Neuron (in vitro differentiated cells): ENCODE measurements around the gene ZNF687.
"Not testable (repeated sequence)": the region's sequence is repeated elsewhere in the genome, so short reads cannot be mapped to it uniquely, and the experiment has no call there.

Source experiments
- H2AFZ ChIP-seq: one replicate; pipeline ENCODE4 v1.6.1; 2013; ENCODE audit warnings: low read depth, mild to moderate bottlenecking, inconsistent platforms, low read length, moderate library complexity
- H3K27me3 ChIP-seq: one replicate; pipeline ENCODE4 v1.6.1; 2013; ENCODE audit warnings: low read length; ENCODE audit not compliant: insufficient read depth
- H3K36me3 ChIP-seq: one replicate; pipeline ENCODE4 v1.6.1; 2013; ENCODE audit warnings: low read length; ENCODE audit not compliant: insufficient read depth
- H3K4me1 ChIP-seq: one replicate; pipeline ENCODE4 v1.6.1; 2013; ENCODE audit warnings: low read length; ENCODE audit not compliant: insufficient read depth
- H3K4me3 ChIP-seq: 2 replicates; pipeline ENCODE4 v1.5.1; 2013; ENCODE audit warnings: mild to moderate bottlenecking, low read length, moderate library complexity
- H3K9me3 ChIP-seq: one replicate; pipeline ENCODE4 v1.6.1; 2013; ENCODE audit warnings: low read length

Gene ZNF687

GRCh38 chr1:151265446-151266236, 16.5 kb upstream of the ZNF687 start:
- Histone ChIP-seq H2AFZ (no peak overlapping the region), H3K4me1 (no peaks in the 10 kb centered on the region), H3K4me3 (no peak overlapping the region), H3K36me3 (peaks cover 68% of the 10 kb centered on the region), H3K27me3 (no peaks in the 10 kb centered on the region), H3K9me3 (no peaks in the 10 kb centered on the region)

GRCh38 chr1:151266315-151266714, 15.8 kb upstream of the ZNF687 start:
- H3K4me3 ChIP-seq, result no peak overlapping the region
- H3K27me3 ChIP-seq, result no peaks in the 10 kb centered on the region
- no peak overlapping the region for H2AFZ ChIP-seq
- H3K36me3 ChIP-seq, result peaks cover 70% of the 10 kb centered on the region
- H3K4me1 ChIP-seq, result no peaks in the 10 kb centered on the region
- no peaks in the 10 kb centered on the region for H3K9me3 ChIP-seq

- H2AFZ ChIP-seq, result no peak overlapping the region
- peaks cover 66% of the 10 kb centered on the region for H3K36me3 ChIP-seq
- H3K27me3 ChIP-seq, result no peaks in the 10 kb centered on the region
- no peak overlapping the region for H3K4me3 ChIP-seq
- H3K9me3 ChIP-seq, result no peaks in the 10 kb centered on the region
- H3K4me1 ChIP-seq, result no peaks in the 10 kb centered on the region
Observed at GRCh38 chr1:151266821-151267220, 15.3 kb upstream of the ZNF687 start.

GRCh38 chr1:151267760-151268159, 14.3 kb upstream of the ZNF687 start:
- Histone ChIP-seq H3K27me3 (no peaks in the 10 kb centered on the region), H3K36me3 (peaks cover 58% of the 10 kb centered on the region), H3K4me1 (no peaks in the 10 kb centered on the region), H3K9me3 (no peaks in the 10 kb centered on the region), H3K4me3 (no peak overlapping the region), H2AFZ (no peak overlapping the region)

GRCh38 chr1:151273924-151274466, 8.1 kb upstream of the ZNF687 start:
- Histone ChIP-seq H3K36me3 (peaks cover 11% of the 10 kb centered on the region), H3K4me1 (no peaks in the 10 kb centered on the region), H3K4me3 (no peak overlapping the region), H3K9me3 (no peaks in the 10 kb centered on the region), H3K27me3 (no peaks in the 10 kb centered on the region), H2AFZ (no peak overlapping the region)

GRCh38 chr1:151275341-151275740, 6.8 kb upstream of the ZNF687 start:
- H3K4me1 ChIP-seq, H2AFZ ChIP-seq, H3K27me3 ChIP-seq, H3K4me3 ChIP-seq, H3K9me3 ChIP-seq, H3K36me3 ChIP-seq: not testable (repeated sequence)

- no peaks in the 10 kb centered on the region for H3K4me1 ChIP-seq
- no peak overlapping the region for H2AFZ ChIP-seq
- no peaks in the 10 kb centered on the region for H3K9me3 ChIP-seq
- no peak overlapping the region for H3K4me3 ChIP-seq
- H3K36me3 ChIP-seq, result peaks cover 3% of the 10 kb centered on the region
- H3K27me3 ChIP-seq, result no peaks in the 10 kb centered on the region
Observed at GRCh38 chr1:151277249-151277648, 4.8 kb upstream of the ZNF687 start.

GRCh38 chr1:151281225-151281968, 702 bp upstream of the ZNF687 start:
- Histone ChIP-seq H2AFZ (peak overlapping the region; percentile 91), H3K4me1 (peaks cover 16% of the 10 kb centered on the region), H3K27me3 (no peaks in the 10 kb centered on the region), H3K9me3 (no peaks in the 10 kb centered on the region), H3K36me3 (peaks cover 7% of the 10 kb centered on the region), H3K4me3 (peak overlapping the region; percentile 93)

- H2AFZ ChIP-seq, result peak overlapping the region; percentile 80
- H3K36me3 ChIP-seq, result peaks cover 24% of the 10 kb centered on the region
- peaks cover 16% of the 10 kb centered on the region for H3K4me1 ChIP-seq
- H3K9me3 ChIP-seq, result no peaks in the 10 kb centered on the region
- peak overlapping the region; percentile 93 for H3K4me3 ChIP-seq
- no peaks in the 10 kb centered on the region for H3K27me3 ChIP-seq
Observed at GRCh38 chr1:151282883-151283725, 1.0 kb downstream of the ZNF687 start.

- peak overlapping the region; percentile 93 for H3K4me3 ChIP-seq
- no peak overlapping the region for H2AFZ ChIP-seq
- no peaks in the 10 kb centered on the region for H3K27me3 ChIP-seq
- H3K9me3 ChIP-seq, result no peaks in the 10 kb centered on the region
- peaks cover 16% of the 10 kb centered on the region for H3K4me1 ChIP-seq
- peaks cover 33% of the 10 kb centered on the region for H3K36me3 ChIP-seq
Observed at GRCh38 chr1:151284013-151284577, 2.0 kb downstream of the ZNF687 start.

GRCh38 chr1:151286619-151287340, 4.7 kb downstream of the ZNF687 start:
- Histone ChIP-seq H3K36me3 (peaks cover 55% of the 10 kb centered on the region), H3K4me3 (no peak overlapping the region), H3K9me3 (no peaks in the 10 kb centered on the region), H3K27me3 (no peaks in the 10 kb centered on the region), H3K4me1 (peaks cover 16% of the 10 kb centered on the region), H2AFZ (no peak overlapping the region)

- no peak overlapping the region for H3K4me3 ChIP-seq
- H3K4me1 ChIP-seq, result peaks cover 16% of the 10 kb centered on the region
- H3K9me3 ChIP-seq, result no peaks in the 10 kb centered on the region
- H3K27me3 ChIP-seq, result no peaks in the 10 kb centered on the region
- peaks cover 60% of the 10 kb centered on the region for H3K36me3 ChIP-seq
- H2AFZ ChIP-seq, result no peak overlapping the region
Observed at GRCh38 chr1:151287341-151287699, 5.2 kb downstream of the ZNF687 start.
